GM18507 (cell line): ENCODE results near the gene GRAMD4.

Experiments
- DNase-seq: peaks from one replicate; pipeline ENCODE4 v3.0.0; 2011; ENCODE audit warnings: low read depth; ENCODE audit not compliant: insufficient read length; ENCODE audit errors: extremely low spot score
- FAIRE-seq: peaks from 2 replicates; lab custom pipeline; 2011; peaks lifted over from hg19 to GRCh38; lab: Jason Lieb, UNC

Gene GRAMD4

DNA sequence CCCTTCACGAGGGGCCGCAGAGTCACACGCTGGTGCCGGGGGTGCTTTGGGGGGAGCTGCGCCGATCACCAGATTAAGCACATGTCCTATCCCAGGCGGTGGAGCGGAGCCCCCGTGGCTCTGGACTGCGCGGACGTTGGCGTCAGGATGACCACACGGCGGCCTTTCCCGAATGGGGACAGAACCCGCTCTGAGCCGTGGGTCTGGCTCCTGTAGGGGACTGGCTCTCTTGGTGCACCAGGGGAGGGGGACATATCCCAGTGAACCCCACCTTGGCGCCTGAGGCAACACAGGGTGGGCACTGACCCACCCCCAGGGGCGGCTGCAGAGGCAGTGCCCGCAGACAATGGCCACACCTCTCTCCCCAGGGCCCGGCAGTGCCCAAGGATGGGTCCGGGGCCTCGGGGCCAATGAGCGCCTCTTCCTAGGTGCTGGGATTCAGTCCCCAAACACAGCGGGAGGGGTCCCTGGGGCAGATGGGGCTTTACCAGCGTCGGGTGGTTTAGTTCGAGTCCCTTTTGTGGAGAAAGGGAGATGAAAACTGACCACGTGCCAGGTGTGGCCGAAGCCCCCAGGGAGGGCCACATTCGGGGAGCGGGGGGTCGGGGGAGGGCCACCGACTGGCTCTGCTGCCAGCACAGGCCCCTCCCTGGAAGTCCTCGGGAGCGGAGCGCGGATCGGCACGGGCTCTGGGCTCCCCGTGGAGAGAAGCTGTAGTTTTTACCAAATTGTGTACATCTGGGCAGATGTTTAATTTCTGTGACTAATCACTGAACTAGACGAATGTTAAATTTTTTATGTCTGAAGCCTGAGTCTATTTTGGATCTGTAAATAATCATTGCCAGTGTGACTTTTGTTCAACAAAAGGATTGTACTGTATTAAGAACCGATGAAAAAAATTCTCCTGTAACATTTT lies 58.9 kb downstream of the GRAMD4 start:
- FAIRE-seq = no peak
- DNase-seq = no peak

- FAIRE-seq (no peak), DNase-seq (no peak)
Observed at GRCh38 chr22:46679706-46680269, 59.6 kb downstream of the GRAMD4 start.

DNA sequence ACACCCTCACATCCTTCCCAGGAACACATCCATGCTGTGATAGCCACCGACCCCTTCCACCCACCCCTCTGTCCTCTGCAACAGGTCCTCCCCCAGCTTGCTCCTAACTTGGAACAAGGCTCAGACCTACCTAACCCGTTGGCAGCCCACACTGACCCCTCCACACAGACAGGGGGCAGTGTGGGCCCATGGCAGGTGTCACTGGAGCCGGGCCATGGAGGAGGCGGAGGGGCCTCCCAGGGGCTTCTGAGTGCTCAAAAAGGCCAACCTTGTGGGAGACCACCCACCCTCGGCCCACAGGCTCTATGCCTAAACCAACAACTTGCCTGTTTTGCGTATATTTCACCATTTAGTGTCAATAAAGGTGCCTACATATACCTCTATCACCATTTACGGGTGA lies 60.8 kb downstream of the GRAMD4 start:
- FAIRE-seq (no peak), DNase-seq (no peak)

GRCh38 chr22:46682011-46682731 lies 62.0 kb downstream of the GRAMD4 start:
- no peak for FAIRE-seq
- no peak for DNase-seq

- DNase-seq = peak; percentile 79
- FAIRE-seq = peak; percentile 96
Observed at GRCh38 chr22:46684706-46685105, 64.5 kb downstream of the GRAMD4 start.

- DNase-seq (no peak), FAIRE-seq (no peak)
Observed at GRCh38 chr22:46686221-46687047, 66.2 kb downstream of the GRAMD4 start.

DNA sequence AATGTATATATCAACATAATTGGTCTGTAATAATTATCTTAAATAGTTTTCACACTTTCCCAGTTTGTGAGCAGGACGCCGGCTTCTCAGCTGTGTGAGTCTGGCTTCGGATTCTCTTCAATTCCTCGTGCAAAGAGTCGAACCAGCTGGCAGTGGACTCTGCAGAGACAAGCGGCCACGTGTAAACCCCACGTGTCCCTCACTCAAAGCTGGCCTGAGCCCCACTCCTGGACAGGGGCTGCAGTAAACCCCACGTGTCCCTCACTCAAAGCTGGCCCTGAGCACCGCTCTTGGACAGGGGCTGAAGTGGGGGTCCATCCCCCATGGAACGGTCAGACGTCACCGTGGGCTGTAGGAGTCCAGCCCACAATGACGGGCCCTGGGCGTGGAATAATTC lies 66.9 kb downstream of the GRAMD4 start:
- no peak for FAIRE-seq
- DNase-seq = no peak

- DNase-seq (no peak), FAIRE-seq (no peak)
Observed at GRCh38 chr22:46687460-46687859, 67.3 kb downstream of the GRAMD4 start.

DNA sequence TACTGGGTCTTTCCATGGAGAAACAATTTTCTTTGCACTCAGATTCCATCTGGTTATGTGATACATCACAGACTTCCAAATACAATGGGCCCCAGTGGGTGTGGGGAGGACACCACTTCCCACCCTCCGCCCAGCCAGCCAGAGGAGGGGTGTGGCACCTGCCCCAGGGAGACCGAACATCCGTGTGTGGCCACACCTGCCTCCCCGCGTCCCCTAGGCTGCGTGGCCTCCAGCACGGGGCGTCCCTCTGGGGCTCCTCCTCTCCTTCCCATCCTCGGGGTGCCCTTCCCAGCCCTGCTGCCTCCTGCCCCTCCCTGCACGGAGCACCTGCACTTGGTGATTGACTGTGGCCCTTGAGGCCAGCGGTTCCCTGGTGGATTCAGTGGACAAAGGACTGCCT lies 68.8 kb downstream of the GRAMD4 start:
- DNase-seq (no peak), FAIRE-seq (no peak)

GRCh38 chr22:46690146-46690545 lies 70.0 kb downstream of the GRAMD4 start:
- FAIRE-seq (no peak), DNase-seq (no peak)

- FAIRE-seq (no peak), DNase-seq (no peak)
Observed at GRCh38 chr22:46691571-46691970, 71.4 kb downstream of the GRAMD4 start.

- DNase-seq (no peak), FAIRE-seq (no peak)
Observed at GRCh38 chr22:46693634-46694415, 73.6 kb downstream of the GRAMD4 start.

DNA sequence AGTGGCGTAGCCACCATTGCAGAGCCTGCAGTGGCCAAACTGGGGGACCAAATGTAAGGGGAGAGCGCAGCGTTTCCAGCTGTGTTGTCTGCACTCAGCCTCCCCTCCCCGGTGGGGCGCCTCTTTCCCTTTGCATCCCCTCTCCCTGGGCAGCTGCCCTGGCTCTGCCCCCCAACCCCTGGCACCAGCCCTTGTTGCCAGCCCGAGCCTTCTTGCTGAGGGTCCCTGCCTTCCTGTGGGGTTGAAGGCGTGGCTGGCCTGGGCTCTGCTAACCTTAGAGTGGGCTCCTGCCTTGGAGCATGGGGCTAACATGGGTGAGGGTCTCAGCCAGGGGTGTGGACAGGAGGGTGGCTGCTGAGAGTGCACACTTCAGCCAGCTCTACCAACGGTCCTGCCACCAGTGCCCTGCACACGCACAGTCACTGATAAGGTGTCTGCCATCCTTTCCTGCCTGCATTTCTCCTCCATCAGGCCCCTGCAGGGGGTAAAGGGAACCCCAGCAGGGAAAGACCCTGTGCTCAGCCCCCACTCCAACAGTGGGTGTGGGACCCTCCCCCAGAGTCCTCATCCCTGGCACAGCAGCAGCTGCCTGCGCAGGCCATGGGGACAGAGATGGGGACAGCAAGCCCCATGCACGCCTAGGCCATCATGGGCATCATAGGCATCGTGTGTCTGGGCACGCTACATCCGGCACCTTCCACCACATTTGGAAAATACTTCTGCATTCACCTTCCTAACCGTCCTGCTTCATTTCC lies 74.4 kb downstream of the GRAMD4 start:
- DNase-seq = no peak
- no peak for FAIRE-seq

DNA sequence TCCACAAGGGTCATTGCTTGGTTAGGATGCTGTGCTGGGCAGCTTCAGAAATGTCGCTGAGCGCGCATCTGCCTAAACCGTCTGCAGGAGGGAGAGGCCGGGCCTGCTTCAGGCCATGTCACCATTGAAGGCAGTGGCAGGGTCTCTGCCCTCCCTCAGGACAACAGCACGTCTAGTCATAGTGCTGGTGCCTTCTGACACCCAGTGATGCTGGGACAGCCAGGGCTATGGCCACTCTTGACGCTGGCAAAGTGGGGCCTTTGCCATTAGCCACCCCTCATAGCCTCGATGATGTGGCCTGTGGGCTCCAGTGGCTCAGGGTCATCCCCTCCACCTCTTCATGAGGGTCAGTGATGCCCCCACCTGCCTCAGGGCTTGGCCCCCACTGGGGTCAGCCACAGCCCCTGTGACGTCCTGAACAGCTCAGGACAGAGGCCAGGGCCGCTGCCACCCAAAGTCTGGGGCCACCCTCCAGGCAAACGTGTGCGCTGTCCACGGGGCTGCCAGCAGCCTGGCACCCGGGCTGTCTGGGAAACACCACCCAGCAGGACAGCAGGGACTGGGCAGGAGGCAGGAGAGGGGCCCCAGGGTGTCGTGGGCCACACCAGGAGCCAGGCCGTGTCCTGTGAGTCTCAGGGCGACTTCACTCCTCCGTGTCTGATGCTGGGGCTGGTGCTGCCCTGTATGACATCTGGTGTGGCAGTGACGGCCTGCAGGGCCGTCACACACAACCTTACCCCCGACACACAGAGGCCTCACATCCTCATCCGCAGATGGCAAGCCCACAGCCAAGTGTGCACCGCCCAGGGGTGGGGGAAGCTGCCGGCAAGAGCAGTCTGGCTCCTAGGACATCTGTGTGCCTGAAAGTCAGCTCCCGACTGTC lies 75.4 kb downstream of the GRAMD4 start:
- FAIRE-seq (no peak), DNase-seq (no peak)

- FAIRE-seq (no peak), DNase-seq (no peak)
Observed at GRCh38 chr22:46696229-46696518, 76.0 kb downstream of the GRAMD4 start.

GRCh38 chr22:46696614-46697013 lies 76.4 kb downstream of the GRAMD4 start:
- no peak for FAIRE-seq
- no peak for DNase-seq

- DNase-seq = no peak
- FAIRE-seq = no peak
Observed at GRCh38 chr22:46697811-46698515, 77.8 kb downstream of the GRAMD4 start.
